ENCODE results near the gene SEMA5B.

DNA sequence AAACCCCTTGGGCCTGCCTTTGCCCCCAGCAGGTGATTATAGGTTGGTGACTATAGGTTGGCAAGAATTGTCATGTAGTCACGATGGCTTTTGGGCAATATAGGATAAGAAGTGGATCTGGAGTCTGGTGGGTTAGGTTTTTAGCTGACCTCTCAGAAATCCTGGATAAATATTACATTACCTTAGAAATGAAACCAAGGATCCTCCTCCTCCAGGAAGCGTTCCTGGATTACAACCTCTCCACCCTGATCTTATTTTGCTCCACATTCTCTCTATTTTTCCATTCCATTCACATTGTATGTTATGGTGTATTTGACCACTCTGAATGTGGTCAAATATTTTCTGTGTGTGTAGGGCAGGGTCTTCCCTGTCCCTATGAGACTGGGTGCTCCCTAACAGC, 82.3 kb downstream of the SEMA5B start:
- TF ChIP-seq ZNF639 (CRISPR knock-in tag; conservative IDR thresholded peaks at IDR 0.05 in 1 of 2, IDR thresholded peaks at IDR 0.05 in 1 of 2): no peak
- TF ChIP-seq JUND (IDR thresholded peaks at IDR 0.05; ENCODE audit: borderline replicate concordance, low read depth, low read length): no peak
- TF ChIP-seq JUND (tag; IDR thresholded peaks at IDR 0.05; ENCODE audit: borderline replicate concordance, low read depth, low read length): no peak
- TF ChIP-seq RNF2 (IDR thresholded peaks at IDR 0.05): no peak
- TF ChIP-seq, protein P1, sequence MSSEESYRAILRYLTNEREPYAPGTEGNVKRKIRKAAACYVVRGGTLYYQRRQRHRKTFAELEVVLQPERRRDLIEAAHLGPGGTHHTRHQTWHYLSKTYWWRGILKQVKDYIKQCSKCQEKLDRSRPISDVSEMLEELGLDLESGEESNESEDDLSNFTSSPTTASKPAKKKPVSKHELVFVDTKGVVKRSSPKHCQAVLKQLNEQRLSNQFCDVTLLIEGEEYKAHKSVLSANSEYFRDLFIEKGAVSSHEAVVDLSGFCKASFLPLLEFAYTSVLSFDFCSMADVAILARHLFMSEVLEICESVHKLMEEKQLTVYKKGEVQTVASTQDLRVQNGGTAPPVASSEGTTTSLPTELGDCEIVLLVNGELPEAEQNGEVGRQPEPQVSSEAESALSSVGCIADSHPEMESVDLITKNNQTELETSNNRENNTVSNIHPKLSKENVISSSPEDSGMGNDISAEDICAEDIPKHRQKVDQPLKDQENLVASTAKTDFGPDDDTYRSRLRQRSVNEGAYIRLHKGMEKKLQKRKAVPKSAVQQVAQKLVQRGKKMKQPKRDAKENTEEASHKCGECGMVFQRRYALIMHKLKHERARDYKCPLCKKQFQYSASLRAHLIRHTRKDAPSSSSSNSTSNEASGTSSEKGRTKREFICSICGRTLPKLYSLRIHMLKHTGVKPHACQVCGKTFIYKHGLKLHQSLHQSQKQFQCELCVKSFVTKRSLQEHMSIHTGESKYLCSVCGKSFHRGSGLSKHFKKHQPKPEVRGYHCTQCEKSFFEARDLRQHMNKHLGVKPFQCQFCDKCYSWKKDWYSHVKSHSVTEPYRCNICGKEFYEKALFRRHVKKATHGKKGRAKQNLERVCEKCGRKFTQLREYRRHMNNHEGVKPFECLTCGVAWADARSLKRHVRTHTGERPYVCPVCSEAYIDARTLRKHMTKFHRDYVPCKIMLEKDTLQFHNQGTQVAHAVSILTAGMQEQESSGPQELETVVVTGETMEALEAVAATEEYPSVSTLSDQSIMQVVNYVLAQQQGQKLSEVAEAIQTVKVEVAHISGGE (CRISPR knock-in tag; IDR thresholded peaks at IDR 0.05): no peak

Measured in K562 (cell line).